HCT116 (cell line): ENCODE measurements around the gene CCZ1.
"Not testable (repeated sequence)": the region's sequence is repeated elsewhere in the genome, so short reads cannot be mapped to it uniquely, and the experiment has no call there.

ENCODE experiments used
- CTCF ChIP-seq, 3 experiments: fragments of 200-600 bp in 1 of 3; sonication (generic) in 1 of 3; IDR thresholded peaks in 2 of 3; conservative IDR thresholded peaks in 1 of 3; 2 replicates each; pipeline ENCODE4 v1.5.1; 2012 to 2017; ENCODE audit warnings: low read depth in 2 of 3, low read length in 2 of 3, antibody characterized with exemption in 1 of 3, borderline replicate concordance in 1 of 3, control low read depth in 1 of 3, mild to moderate bottlenecking in 1 of 3, mixed read lengths in 1 of 3, mixed run types in 1 of 3, moderate library complexity in 1 of 3; ENCODE audit not compliant: insufficient read depth in 1 of 3
- JUND ChIP-seq: IDR thresholded peaks from 2 replicates; pipeline ENCODE4 v1.6.1; 2012
- POLR2AphosphoS5 ChIP-seq: IDR thresholded peaks from 2 replicates; pipeline ENCODE4 v1.6.1; 2011; ENCODE audit warnings: mild to moderate bottlenecking, low read depth, low read length, moderate library complexity

GRCh38 chr7:5861281-5861680 is 37.3 kb upstream of the CCZ1 start:
- not testable (repeated sequence) for TF ChIP-seq JUND; POLR2AphosphoS5; CTCF (IDR thresholded peaks at IDR 0.05 in 2 of 3, conservative IDR thresholded peaks at IDR 0.05 in 1 of 3; ENCODE audit: borderline replicate concordance in 1 of 3, insufficient read depth in 1 of 3, low read depth in 2 of 3, low read length in 2 of 3)
